HG03558 (cell line): Measurements from ENCODE around the gene UNCX.
"Not testable (repeated sequence)": the region's sequence is repeated elsewhere in the genome, so short reads cannot be mapped to it uniquely, and the experiment has no call there.

ENCODE experiments used
- ATAC-seq: cut with Tn5 transposase; IDR thresholded peaks from one replicate; pipeline ENCODE4 v1.9.1; 2021; ENCODE audit warnings: moderate number of reproducible peaks; ENCODE audit not compliant: unreplicated experiment; ENCODE audit errors: extremely low read depth

The UNCX gene

DNA sequence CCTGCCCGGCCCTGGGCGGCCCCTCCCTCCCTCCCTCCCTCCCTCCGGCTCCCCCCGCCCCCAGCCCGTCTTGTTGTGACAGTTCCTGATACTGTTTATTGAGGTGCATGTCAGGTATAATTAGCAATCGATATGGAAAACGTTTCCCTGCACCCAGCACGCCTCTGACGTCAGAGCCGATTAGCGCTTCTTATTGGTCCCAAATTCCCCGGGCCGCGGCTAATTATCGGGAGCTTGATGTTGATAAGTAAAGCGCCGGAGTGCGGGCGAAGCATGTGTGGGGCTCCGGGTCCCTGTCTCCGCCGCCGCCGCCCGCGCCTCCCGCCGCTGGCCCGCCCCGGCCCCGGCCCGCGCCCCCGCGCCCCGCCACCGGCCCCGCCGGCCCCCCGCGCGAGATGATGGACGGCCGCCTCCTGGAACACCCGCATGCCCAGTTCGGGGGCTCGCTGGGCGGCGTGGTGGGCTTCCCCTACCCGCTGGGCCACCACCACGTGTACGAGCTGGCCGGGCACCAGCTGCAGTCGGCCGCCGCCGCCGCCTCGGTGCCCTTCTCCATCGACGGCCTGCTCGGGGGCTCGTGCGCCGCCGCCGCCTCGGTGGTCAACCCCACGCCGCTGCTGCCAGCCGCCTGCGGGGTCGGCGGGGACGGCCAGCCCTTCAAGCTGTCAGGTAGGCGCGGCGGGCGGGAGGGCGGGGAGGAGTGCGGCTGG is at the start of gene UNCX:
UNCX (plus strand) TSS at position 250 of the 710 bp plus-strand sequence; CDS start at position 396, 146 bp downstream.
- ATAC-seq = no peak

DNA sequence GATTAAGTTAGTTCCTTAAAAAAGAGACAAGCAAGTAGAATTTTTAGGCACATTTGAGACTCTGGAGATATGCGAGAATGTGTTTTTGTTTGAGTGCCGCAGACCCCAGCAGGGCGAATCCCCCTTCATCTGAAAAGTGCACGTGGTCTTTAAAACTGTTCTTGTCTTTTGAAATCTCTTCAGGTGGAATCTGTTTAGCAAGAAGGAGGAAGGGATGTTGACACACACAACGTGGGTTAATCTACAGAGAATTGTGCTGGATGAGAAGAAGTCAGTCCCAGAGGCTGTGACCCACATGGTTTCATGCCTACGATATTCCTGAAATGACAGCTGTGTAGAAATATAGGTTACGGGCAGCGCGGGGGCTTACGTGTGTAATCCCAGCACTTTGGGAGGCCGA is 45.5 kb upstream of the UNCX start:
- no peak for ATAC-seq

DNA sequence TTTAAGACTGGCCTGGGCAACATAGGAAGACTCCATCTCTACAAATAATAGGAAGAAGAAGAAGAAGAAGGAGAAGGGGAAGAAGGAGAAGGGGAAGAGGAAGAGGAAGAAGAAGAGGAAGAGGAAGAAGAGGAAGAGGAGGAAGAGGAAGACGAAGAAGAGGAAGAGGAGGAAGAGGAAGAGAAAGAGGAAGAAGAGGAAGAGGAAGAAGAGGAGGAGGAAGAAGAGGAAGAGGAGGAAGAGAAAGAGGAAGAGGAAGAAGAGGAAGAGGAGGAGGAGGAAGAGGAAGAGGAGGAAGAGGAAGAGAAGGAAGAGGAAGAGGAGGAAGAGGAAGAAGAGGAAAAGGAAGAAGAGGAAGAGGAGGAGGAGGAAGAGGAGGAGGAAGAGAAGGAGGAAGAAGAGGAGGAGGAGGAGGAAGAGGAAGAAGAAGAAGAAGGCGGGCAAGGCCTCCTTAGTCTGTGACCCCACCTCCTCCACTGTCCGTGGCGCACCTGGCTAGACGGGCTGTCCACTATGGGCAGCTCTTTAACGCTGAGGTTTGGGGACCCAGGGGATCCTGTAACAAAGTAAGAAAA is 43.9 kb upstream of the UNCX start:
- no peak for ATAC-seq

DNA sequence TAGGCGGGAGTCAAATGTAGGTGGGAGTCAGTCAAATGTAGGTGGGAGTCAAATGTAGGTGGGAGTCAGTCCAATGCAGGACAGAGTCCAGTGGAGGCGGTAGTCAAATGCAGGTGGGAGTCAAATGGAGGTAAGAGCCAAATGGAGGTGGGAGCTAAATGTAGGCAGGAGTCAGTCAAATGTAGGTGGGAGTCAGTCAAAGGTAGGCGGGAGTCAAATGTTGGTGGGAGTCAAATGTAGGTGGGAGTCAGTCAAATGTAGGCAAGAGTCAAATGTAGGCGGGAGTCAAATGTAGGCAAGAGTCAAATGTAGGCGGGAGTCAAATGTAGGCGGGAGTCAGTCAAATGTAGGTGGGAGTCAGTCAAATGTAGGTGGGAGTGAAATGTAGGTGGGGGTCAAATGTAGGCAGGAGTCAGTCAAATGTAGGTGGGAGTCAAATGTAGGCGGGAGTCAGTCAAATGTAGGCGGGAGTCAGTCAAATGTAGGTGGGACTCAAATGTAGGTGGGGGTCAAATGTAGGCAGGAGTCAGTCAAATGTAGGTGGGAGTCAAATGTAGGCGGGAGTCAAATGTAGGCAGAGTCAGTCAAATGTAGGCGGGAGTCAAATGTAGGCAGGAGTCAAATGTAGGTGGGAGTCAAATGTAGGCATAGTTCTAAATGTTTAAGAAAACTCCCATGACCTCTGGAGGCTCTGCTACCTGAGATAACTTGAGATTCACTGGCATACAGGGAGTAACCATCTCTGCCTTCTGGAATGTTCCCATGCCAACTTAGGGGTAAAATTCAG is 42.5 kb upstream of the UNCX start:
- ATAC-seq = no peak

DNA sequence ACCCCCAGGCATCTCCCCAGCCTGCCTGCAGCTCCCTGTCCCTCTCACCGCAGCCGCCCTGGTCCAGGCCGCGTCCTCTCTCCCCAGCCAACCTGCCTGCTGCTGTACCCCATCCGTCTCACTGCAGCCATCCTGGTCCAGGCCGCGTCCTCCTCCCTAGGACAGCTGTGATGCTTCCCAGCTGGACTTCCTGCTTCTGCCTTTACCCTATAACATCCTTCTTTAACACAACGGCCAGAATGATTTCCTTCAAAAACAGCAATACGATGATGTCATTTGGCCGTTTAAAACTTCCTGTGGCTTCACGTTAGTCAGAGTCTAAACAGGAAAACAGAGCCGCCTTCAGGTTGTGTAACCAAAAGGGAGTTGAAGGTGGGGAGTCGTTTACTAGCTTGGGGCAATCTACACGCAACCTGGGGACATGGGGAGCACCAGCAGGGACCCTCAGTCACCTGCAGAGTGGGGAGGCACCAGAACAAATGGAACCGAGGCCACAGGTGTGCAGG is 40.4 kb upstream of the UNCX start:
- no peak for ATAC-seq

DNA sequence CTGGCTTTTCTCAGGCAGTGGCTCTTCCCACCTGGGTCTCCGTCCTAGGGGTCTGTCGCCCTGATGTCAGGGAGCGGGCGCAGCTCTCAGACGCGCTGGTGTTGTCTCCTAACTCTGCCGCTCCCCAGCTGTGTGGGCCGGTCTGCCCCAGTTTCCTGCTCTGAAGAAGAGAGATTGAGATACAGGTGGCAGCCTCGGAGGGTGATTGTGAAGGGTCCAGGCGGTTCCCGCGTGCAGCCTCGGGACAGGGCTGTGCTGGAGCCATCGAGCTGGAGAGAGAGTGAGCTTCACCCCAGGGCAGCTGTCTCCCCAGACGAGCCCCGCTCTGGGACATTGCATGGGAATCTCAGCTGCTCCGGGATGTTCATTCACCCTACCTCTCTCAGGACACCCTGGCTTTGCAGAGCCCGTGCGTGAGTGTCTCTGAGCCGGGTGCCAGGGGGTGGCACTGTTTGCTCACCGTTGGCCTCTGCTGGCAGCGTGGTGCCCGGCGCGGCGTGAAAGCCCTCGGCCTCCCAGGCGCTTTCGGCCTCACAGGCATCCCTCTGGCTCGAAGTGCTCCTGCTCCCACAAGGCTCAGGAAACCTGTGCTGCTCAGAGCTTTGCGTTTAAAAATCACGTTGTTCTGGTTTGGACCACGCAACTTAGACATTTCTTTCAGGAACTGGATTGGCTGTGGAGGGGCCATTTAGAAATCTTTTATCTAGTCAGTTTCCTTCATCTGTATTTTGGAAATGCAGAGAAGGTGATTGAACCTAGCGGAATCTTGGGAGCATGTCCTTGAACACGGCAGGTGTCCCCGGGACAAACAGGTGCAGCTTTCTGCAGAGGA is 38.9 kb upstream of the UNCX start:
- no peak for ATAC-seq

DNA sequence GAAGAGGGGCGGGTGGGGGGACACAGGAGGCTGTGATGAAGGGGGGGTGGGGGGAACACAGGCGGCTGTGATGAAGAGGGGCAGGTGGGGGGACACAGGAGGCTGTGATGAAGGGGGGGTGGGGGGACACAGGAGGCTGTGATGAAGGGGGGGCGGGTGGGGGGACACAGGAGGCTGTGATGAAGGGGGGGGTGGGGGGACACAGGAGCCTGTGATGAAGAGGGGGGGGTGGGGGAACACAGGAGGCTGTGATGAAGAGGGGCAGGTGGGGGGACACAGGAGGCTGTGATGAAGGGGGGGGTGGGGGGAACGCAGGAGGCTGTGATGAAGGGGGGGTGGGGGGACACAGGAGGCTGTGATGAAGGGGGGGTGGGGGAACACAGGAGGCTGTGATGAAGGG is 36.2 kb upstream of the UNCX start:
- not testable (repeated sequence) for ATAC-seq

DNA sequence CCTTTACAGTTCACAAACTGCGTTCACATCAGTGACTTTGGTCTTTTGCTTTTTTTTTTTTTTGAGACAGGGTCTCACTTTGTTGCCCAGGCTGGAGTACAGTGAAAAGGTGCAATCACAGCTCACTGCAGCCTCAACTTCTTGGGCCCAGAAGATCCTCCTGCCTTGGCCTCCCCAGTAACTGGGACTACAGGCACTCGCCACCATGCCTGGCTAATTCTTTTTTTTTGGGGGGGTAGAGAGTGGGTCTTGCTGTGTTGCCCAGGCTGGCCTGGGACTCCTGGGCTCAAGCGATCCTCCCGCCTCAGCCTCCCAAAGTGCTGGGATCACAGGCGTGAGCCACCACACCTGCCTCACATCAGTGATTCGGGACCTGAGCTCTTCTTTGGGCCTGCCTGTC is 35.7 kb upstream of the UNCX start:
- no peak for ATAC-seq

DNA sequence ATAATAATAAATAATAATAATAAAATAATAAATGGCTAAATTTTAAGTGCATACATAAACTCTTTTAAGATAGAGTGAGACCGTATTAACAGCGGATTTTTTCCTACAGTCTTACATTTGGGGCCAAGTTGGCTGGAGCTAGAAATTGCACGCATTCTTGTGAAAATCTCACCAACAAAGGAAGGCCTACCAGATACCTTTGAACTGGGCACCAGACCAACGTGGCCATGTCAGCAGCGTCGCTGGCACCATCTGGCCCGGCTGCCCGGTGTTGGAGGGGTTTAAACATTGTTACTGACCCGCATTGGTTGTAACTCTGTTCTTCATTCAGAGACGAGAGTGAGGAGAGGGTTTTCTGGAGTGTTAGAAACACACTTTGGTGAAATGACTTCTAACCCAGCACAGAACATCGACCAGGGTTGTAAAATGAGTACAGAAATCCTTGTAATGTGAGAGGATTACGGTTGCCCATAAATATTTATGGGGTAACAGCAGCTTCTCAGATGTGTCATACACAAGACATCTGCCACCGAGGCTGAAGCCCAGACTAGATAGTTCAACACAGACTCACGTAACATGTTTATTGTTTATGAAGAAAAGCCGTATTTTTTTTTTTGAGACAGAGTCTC is 34.6 kb upstream of the UNCX start:
- ATAC-seq = no peak

DNA sequence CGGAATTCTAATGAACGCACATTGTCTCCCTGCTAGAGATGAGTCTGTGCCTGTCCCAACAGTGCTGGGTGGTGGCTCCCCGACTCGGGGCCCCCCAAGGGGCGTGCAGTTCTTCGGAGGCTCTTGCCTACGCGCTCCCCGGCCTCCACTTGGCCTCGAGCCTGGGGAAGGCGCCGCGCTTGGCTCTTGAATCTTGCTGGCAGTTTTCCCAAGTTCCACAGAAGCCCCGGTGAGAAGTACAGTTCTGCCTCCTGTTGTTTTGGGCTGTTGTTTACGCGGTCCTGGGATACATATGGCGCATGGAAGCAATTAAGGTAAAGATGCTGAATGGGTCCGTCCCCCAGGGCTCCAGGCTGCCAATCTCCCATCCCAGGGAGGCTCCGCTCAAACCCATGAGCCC is 32.6 kb upstream of the UNCX start:
- ATAC-seq = no peak

DNA sequence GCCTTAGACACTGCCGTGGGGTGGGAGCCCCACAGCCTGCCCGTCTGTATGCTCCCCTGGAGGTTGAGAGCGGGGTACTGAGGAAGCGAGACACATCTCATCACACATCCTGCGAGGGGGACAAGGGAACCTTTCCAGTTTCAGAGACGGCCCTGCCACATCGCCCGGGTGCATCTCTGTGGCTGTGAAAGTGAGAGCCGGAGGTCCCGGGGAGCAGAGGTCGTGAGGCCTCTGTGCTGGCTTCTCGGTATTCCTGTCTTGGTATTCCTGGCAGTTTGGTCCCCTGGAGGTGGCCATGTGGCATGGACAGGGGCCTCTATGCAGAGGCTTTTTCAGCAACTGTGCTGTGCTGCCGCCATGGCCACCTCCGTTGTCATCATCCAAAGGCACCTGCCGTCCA is 30.8 kb upstream of the UNCX start:
- ATAC-seq = no peak

DNA sequence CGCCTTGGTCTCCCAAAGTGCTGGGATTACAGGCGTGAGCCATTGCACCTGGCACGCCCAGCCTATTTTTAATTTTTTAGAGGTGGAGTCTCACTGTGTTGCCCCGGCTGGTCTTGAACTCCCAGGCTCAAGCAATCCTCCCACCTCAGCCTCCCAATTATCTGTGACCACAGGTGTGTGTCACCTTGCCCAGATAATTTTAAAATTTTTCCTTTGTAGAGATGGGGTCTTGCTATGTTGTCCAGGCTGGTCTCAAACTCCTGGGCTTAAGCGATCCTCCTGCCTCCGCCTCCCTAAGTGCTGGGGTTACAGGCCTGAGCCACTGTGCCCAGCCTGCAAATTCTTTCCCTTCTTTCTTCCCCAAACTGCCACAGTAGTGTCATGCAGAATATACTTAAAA is 29.8 kb upstream of the UNCX start:
- ATAC-seq = not testable (repeated sequence)

DNA sequence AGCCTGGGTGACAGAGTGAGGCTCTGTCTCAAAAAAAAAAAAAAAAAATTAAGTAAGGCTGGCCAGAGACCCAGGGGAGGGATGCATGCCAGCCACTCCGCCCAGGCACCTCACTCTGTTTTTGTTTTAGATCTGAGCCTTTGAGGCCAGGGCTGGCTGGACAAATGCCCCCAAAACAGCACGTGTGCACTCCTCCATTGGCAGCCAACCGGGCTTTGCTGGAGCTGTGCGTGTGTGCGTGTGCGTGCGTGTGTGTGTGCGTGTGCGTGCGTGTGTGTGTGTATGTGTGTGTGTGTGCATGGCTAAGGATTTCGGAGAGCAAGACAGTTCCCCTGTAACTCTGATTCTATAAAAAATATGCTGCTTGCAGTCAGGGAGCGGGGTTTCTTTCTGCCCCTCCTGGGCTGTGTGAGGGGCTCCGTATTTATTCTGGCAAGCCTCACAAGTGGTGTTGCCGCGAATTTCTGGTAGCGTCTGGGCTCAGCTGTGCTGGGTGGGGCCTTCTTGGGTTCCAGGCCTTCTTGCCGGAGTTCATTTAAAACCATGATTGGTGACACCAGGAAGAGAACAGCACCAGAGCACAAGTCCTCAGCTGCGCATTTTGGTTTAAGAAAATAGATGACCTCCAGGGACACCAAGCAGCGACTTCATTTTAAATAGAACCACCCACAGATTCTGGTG is 28.1 kb upstream of the UNCX start:
- no peak for ATAC-seq

DNA sequence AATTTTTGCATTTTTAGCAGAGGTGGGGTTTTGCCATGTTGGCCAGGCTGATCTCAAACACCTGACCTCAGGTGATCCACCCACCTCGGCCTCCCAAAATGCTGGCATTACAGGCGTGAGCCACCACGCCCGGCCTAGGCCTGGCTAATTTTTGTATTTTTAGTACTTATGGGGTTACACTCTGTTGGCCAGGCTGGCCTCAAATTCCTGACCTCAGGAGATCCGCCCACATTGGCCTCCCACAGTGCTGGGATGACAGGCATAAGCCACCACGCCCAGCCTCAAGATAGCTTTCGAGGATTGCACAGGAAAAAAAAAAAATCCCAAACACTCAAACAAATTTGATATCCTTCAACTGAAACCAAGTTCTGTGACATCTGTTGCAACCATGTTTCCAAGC is 26.9 kb upstream of the UNCX start:
- not testable (repeated sequence) for ATAC-seq

DNA sequence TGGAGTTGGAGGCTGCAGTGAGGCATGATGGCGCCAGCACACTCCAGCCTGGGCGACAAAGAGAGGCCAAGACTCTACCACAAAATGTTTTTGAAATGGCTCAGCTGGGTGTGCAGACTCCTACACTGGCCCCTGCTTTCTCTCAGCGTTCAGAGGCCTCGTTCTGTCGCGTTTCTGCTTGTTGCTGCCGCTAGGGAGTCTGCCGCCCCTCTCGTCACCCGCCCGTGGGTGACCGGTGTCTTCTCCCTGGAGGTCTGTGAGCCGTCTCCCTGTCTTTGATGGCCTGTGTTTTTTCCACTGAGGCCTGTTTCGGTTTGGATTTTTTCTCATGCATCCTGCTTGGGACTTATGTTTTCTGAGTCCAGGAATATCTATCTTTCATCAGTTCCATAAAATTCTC is 23.6 kb upstream of the UNCX start:
- no peak for ATAC-seq

DNA sequence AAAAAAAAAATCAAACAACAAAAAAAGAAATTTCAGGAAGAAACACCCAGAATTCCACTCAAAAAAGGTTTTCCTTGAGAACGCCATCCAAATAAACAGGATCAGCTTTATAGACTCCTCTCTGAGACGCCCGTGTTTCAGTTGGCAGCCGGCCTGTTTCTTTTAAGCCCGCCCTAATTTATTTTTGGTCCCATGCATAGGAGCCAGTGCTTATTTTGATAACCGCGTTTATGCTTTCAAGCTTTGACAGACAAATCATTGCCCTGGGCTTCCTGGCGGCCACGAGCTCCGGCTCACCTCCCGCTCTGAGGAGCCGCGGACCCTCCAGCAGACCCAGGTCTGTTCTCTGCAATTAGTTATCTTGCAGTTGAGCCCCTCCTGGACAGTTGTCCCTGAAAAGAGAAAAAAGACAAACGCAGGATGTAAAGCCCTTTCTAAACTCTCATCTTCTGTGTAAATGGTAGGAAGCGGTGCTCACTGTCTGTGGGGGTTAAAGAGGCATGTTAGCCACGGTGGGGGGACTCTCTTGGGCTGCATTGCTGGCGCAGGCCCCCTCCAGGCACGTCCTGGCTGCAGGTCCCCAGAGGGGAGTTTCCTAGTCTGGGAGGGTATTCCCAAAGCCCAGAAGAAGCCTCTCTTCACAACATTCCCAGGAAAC is 22.2 kb upstream of the UNCX start:
- no peak for ATAC-seq

DNA sequence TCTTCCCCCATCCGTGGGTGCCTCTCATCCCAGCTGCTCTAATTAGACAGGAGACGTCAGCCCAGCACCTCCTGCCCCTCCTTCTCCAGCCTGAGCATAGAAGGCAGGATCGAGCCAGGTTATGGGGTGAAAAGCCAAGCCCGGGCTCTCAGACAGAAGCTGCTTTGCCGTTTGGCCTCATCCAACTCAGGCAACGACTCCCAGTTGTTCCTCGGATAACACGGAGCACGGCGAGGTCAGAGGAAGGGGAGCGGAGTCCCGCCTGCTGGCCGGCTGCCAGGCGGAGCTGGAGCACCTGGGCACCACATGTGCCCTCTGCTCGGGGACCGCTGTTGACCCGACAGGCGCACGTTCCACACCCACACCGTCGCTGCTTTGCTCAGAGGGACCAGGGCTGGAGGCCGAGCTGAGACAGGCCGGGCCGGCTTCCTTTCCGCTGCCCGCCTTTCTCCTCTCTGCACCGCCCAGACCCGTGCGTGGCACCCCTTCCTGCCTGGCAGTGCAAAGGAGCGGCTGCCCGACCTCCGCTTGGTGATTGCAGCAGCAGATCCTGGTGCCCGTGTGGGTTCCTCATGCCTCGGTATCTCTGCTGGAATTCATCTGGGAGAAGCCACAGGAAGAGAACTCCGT is 21.6 kb upstream of the UNCX start:
- ATAC-seq = no peak

DNA sequence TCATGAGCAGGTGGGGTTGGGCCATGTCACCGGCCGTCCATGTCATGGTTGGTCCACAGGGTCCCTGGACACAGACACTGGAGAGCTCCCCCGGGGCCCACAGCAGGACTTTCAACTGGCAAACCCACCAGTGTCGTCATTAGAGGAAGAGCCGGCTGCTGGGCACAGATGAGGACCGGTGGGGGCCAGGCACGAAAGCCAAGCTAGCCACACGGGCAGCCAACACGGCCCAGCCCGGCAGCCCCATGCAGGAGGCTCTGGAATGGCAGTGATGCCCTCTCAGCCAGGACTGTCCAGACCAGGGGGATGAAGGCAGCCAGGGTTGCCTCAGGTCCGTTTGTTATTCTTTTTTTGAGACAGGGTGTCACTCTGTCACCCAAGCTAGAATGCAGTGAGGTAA is 21.1 kb upstream of the UNCX start:
- ATAC-seq = no peak
